Measurements from ENCODE around the gene ELAVL1.

DNA sequence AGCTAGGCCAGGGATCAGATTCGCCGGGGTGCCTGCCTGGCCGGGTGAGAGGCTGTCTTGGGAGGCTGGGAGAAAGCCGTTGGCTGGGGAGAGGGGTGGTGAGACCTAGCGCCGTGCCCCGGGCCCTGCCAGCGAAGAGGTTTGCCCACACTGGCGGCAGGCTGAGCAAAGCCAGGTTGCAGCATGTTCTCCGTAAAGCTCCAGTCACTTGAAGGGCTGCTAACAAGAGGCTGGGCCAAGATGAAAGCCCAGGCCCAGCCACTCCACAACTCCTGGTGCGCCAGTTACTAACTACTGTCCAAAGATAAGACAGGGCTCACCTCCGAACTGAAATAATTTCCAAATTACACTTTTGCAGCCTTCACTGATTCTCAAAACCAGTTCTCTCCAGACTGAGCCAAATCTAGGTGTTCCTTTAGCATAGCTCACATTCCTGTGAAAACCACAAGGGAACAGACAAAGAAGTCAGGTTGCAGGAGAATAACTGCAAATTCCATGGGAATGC, 16.3 kb downstream of the ELAVL1 start:
- TF ChIP-seq SIN3A (IDR thresholded peaks at IDR 0.05; ENCODE audit: borderline replicate concordance, low read depth, low read length) (no peak), RAD21 (IDR thresholded peaks at IDR 0.05; ENCODE audit: low read length) (no peak), RXRA (IDR thresholded peaks at IDR 0.05; ENCODE audit: borderline replicate concordance, low read depth) (no peak), SMC3 (IDR thresholded peaks at IDR 0.05; ENCODE audit: low read depth, low read length) (no peak), FOXJ3 (CRISPR knock-in tag; IDR thresholded peaks at IDR 0.05) (no peak), EP300 (IDR thresholded peaks at IDR 0.05; ENCODE audit: borderline replicate concordance in 1 of 2, low read depth in 1 of 2, low read length in 1 of 2) (no peak), MXI1 (IDR thresholded peaks at IDR 0.05; ENCODE audit: low read depth, low read length) (no peak), CHD2 (IDR thresholded peaks at IDR 0.05; ENCODE audit: low read length, partially characterized antibody) (no peak), NFIC (IDR thresholded peaks at IDR 0.05; ENCODE audit: borderline replicate concordance) (no peak)
- TF ChIP-seq, protein P1, sequence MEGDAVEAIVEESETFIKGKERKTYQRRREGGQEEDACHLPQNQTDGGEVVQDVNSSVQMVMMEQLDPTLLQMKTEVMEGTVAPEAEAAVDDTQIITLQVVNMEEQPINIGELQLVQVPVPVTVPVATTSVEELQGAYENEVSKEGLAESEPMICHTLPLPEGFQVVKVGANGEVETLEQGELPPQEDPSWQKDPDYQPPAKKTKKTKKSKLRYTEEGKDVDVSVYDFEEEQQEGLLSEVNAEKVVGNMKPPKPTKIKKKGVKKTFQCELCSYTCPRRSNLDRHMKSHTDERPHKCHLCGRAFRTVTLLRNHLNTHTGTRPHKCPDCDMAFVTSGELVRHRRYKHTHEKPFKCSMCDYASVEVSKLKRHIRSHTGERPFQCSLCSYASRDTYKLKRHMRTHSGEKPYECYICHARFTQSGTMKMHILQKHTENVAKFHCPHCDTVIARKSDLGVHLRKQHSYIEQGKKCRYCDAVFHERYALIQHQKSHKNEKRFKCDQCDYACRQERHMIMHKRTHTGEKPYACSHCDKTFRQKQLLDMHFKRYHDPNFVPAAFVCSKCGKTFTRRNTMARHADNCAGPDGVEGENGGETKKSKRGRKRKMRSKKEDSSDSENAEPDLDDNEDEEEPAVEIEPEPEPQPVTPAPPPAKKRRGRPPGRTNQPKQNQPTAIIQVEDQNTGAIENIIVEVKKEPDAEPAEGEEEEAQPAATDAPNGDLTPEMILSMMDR (IDR thresholded peaks at IDR 0.05): no peak
- TF ChIP-seq, protein P2, sequence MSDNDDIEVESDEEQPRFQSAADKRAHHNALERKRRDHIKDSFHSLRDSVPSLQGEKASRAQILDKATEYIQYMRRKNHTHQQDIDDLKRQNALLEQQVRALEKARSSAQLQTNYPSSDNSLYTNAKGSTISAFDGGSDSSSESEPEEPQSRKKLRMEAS (IDR thresholded peaks at IDR 0.05; ENCODE audit: low read depth): no peak

Data from SK-N-SH (cell line).